ENCODE results near the gene SMIM45.
"Not testable (repeated sequence)": the region's sequence is repeated elsewhere in the genome, so short reads cannot be mapped to it uniquely, and the experiment has no call there.

SMIM45 gene

GRCh38 chr22:41948142-41948541 lies 3.8 kb upstream of the SMIM45 start:
- Histone ChIP-seq H3K36me3 (no peaks in the 10 kb centered on the region), H3K27me3 (no peaks in the 10 kb centered on the region), H3K9me3 (no peaks in the 10 kb centered on the region), H3K4me1 (peaks cover 0 to 9% (median 0%) of the 10 kb centered on the region in 4 donors), H3K4me3 (no peak overlapping the region), H3K27ac (no peak overlapping the region)
- DNase-seq: no peak
- intact Hi-C loops (cut with DNase I): loop anchor here in 1 of 2 donors (10.0 kb wide), 1 partner anchor 203 kb away; no protein-coding TSS in a partner anchor
- no peak for ATAC-seq
- WGBS (ENCODE audit: insufficient coverage, low coverage, low lambda C conversion rate, missing lambda C conversion rate): 85% methylated on average over 2 of the region's 2 CpGs
- TF ChIP-seq, protein P1, sequence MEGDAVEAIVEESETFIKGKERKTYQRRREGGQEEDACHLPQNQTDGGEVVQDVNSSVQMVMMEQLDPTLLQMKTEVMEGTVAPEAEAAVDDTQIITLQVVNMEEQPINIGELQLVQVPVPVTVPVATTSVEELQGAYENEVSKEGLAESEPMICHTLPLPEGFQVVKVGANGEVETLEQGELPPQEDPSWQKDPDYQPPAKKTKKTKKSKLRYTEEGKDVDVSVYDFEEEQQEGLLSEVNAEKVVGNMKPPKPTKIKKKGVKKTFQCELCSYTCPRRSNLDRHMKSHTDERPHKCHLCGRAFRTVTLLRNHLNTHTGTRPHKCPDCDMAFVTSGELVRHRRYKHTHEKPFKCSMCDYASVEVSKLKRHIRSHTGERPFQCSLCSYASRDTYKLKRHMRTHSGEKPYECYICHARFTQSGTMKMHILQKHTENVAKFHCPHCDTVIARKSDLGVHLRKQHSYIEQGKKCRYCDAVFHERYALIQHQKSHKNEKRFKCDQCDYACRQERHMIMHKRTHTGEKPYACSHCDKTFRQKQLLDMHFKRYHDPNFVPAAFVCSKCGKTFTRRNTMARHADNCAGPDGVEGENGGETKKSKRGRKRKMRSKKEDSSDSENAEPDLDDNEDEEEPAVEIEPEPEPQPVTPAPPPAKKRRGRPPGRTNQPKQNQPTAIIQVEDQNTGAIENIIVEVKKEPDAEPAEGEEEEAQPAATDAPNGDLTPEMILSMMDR (IDR thresholded peaks at IDR 0.05): no peak
- TF ChIP-seq POLR2A (IDR thresholded peaks at IDR 0.05): no peak

GRCh38 chr22:41948928-41949296 lies 3.0 kb upstream of the SMIM45 start:
- not testable (repeated sequence) for H3K4me3 ChIP-seq, H3K27me3 ChIP-seq, ATAC-seq, H3K27ac ChIP-seq, H3K4me1 ChIP-seq, H3K36me3 ChIP-seq, H3K9me3 ChIP-seq, DNase-seq
- intact Hi-C loops (cut with DNase I): loop anchor here in 1 of 2 donors (10.0 kb wide), 1 partner anchor 204 kb away; no protein-coding TSS in a partner anchor
- 97% methylated on average over 8 of the region's 8 CpGs for WGBS (ENCODE audit: insufficient coverage, low coverage, low lambda C conversion rate, missing lambda C conversion rate)

- intact Hi-C loops (cut with DNase I): loop anchor here in 1 of 2 donors (10.0 kb wide), 1 partner anchor 205 kb away; no protein-coding TSS in a partner anchor
- TF ChIP-seq, protein P1 (IDR thresholded peaks at IDR 0.05): no peak
- no peak for TF ChIP-seq POLR2A (IDR thresholded peaks at IDR 0.05)
- H3K4me1 ChIP-seq: peaks cover 0 to 9% (median 0%) of the 10 kb centered on the region in 4 donors
- WGBS (ENCODE audit: insufficient coverage, low coverage, low lambda C conversion rate, missing lambda C conversion rate): 79% methylated on average over 3 of the region's 7 CpGs
- H3K27me3 ChIP-seq: no peaks in the 10 kb centered on the region
- no peaks in the 10 kb centered on the region for H3K36me3 ChIP-seq
- ATAC-seq (no peak), DNase-seq (peak in 1 of 3 donors; percentile 37)
- H3K9me3 ChIP-seq: no peaks in the 10 kb centered on the region
- no peak overlapping the region for H3K4me3 ChIP-seq
- no peak overlapping the region for H3K27ac ChIP-seq
Observed at GRCh38 chr22:41949297-41949965, 2.5 kb upstream of the SMIM45 start.

DNA sequence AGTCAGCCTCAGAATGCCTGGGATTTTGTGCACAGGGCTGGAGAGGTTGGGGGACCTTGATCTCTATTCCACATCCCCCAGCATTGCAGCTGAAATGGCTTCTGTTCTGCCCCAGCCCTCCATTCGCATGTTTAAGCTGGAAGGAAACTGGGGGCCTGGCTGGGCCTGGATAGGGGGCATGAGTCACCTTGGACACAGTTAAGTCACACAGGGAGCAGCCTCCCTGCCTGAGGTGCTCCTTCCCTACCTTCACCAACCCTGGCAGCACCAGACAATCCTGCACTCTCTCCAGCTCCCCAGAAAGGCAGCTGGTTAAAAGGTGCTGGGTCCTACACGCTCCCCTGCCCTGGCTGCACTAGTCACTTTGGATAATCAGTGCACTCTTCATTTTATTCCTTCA lies 763 bp downstream of the SMIM45 start:
- DNase-seq (no peak), ATAC-seq (no peak)
- WGBS (ENCODE audit: insufficient coverage, low coverage, low lambda C conversion rate, missing lambda C conversion rate): no CpG with 5 or more reads among the region's 2 CpGs
- Histone ChIP-seq H3K36me3 (no peaks in the 10 kb centered on the region), H3K4me1 (peaks cover 0 to 3% (median 0%) of the 10 kb centered on the region in 4 donors), H3K4me3 (no peak overlapping the region), H3K9me3 (no peaks in the 10 kb centered on the region), H3K27ac (no peak overlapping the region), H3K27me3 (no peaks in the 10 kb centered on the region)
- intact Hi-C loops (cut with DNase I): no loop called here
- TF ChIP-seq, protein P1 (IDR thresholded peaks at IDR 0.05): no peak
- no peak for TF ChIP-seq POLR2A (IDR thresholded peaks at IDR 0.05)

DNA sequence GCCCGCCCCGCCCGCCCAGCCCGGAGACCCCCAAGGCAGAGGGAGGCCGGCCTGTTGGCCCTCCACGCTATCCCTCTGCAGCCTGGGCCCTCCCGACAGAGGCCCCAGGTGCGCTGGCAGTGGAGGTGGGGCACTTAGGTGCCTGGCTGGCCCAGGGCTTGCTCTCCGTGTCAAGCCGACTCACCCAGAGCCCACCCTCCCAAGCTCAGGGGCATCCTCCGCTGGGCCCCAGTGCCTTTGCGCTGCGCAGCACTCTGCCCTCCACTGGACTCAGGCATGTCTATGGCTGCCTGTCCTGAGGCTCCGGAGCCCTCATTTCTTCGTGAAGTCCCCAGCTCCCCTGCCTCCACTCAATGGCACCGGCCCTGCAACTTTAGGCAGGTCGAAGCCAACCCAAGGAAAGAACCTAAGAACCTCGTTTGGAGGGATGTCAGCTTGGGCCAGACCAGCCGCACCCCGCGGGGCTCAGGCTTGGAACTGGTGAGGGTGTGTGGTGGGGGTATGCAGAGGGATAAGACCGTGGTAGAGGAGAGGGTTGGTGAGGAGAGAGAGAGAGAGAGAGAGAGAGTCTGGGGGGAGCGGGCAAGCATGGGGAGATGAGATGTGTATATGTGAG lies 6.1 kb downstream of the SMIM45 start:
- H3K27ac ChIP-seq: no peak overlapping the region
- ATAC-seq (peak in 3 of 4 donors; percentile 19 to 41 (median 34)), DNase-seq (no peak)
- TF ChIP-seq, protein P1 (IDR thresholded peaks at IDR 0.05): peak in 1 of 4 donors; percentile 17
- TF ChIP-seq POLR2A (IDR thresholded peaks at IDR 0.05): no peak
- peak overlapping the region in 2 of 3 donors; percentile 10 to 19 for H3K4me3 ChIP-seq
- intact Hi-C loops (cut with DNase I): no loop called here
- H3K9me3 ChIP-seq: no peaks in the 10 kb centered on the region
- WGBS (ENCODE audit: insufficient coverage, low coverage, low lambda C conversion rate, missing lambda C conversion rate): 68% methylated on average over 4 of the region's 23 CpGs
- no peaks in the 10 kb centered on the region for H3K36me3 ChIP-seq
- H3K27me3 ChIP-seq: no peaks in the 10 kb centered on the region
- peaks cover 0 to 5% (median 0%) of the 10 kb centered on the region in 4 donors for H3K4me1 ChIP-seq
